HL-60 (cell line): ENCODE measurements around the gene SLC5A5.

ENCODE experiments used
- GABPA ChIP-seq: IDR thresholded peaks from 2 replicates; pipeline ENCODE4 v1.6.1; 2012; ENCODE audit warnings: low read depth
- TF ChIP-seq, protein P1 (sequence below): IDR thresholded peaks from one replicate; pipeline ENCODE4 v1.5.1; 2011; ENCODE audit warnings: low read length, control low read depth, inconsistent platforms; ENCODE audit not compliant: insufficient read depth

DNA sequence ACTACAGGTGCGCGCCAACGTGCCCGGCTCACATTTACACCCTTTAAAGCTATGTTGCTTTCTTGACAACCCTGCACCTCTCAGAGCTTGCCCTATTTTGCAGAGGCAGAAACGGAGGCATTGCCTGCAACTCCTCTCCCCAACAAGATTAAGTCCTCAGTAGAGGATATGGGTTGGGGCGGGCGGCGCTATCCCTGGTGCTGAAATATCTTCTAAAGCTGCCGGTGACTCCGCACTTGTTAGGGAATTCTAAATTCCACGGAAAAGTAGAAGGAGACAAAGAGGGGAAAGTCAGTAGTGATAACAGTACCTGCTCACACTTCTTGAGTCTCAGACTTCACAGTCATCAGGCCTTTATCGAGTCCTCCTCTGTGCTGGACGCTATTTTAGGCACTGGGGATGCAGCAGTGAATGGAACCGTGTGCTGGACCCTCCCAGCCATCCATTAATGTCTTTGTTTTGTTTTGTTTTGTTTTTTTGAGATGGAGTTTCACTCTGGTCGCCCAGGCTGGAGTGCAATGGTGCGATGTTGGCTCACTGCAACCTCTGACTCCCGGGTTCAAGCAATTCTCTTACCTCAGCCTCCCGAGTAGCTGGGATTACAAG lies 18.0 kb downstream of the SLC5A5 start:
- TF ChIP-seq, protein P1, sequence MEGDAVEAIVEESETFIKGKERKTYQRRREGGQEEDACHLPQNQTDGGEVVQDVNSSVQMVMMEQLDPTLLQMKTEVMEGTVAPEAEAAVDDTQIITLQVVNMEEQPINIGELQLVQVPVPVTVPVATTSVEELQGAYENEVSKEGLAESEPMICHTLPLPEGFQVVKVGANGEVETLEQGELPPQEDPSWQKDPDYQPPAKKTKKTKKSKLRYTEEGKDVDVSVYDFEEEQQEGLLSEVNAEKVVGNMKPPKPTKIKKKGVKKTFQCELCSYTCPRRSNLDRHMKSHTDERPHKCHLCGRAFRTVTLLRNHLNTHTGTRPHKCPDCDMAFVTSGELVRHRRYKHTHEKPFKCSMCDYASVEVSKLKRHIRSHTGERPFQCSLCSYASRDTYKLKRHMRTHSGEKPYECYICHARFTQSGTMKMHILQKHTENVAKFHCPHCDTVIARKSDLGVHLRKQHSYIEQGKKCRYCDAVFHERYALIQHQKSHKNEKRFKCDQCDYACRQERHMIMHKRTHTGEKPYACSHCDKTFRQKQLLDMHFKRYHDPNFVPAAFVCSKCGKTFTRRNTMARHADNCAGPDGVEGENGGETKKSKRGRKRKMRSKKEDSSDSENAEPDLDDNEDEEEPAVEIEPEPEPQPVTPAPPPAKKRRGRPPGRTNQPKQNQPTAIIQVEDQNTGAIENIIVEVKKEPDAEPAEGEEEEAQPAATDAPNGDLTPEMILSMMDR: no peak
- no peak for TF ChIP-seq GABPA
